Panc1 (cell line): ENCODE measurements around the gene CSN1S1. TPM values are rescaled to one million over a fixed set of nuclear protein-coding genes. Genes with fewer than 3 reads are reported as not detected.

ENCODE experiments used
- ATAC-seq: fragments of 200-7000 bp; cut with Tn5 transposase; 2 replicates; pipeline ENCODE4 v1.9.1; 2020; ENCODE audit warnings: mild to moderate bottlenecking, moderate library complexity
- BruUV-seq: library from RNA; stranded (reverse); fragments of 400-500 nt; replicated peaks from 2 replicates; lab custom pipeline; 2021; lab: Mats Ljungman, UMichigan
- CTCF ChIA-PET: fragments of 300-600 bp; sonication (Branson Sonifier 250); formaldehyde crosslinking; loops from one replicate; lab custom pipeline; 2022; ENCODE audit warnings: antibody characterized with exemption; lab: Charles Lee
- POLR2A ChIA-PET: fragments of 300-600 bp; sonication (Branson Sonifier 250); formaldehyde crosslinking; loops from one replicate; lab custom pipeline; 2022; ENCODE audit warnings: antibody characterized with exemption; lab: Charles Lee
- DNase-seq: peaks from one replicate; pipeline ENCODE4 v3.0.0-alpha.2; 2010; ENCODE audit warnings: low read depth, low spot score
- H3K27ac ChIP-seq: 2 replicates; pipeline ENCODE4 v1.5.1; 2011; ENCODE audit warnings: mild to moderate bottlenecking, low read length, inconsistent platforms
- H3K27me3 ChIP-seq: fragments of 200-500 bp; sonication (Bioruptor generic); 2 replicates; pipeline ENCODE4 v1.6.0; 2014; ENCODE audit warnings: low read length, inconsistent platforms; ENCODE audit not compliant: control insufficient read depth, insufficient read depth
- H3K36me3 ChIP-seq: fragments of 200-500 bp; sonication (Bioruptor generic); 2 replicates; pipeline ENCODE4 v1.5.1; 2014; ENCODE audit warnings: inconsistent platforms, mild to moderate bottlenecking, low read length, moderate library complexity; ENCODE audit not compliant: control insufficient read depth, insufficient read depth
- H3K4me1 ChIP-seq: 2 replicates; pipeline ENCODE4 v1.5.1; 2011; ENCODE audit warnings: inconsistent platforms, mild to moderate bottlenecking, low read length, moderate library complexity; ENCODE audit not compliant: control insufficient read depth, insufficient read depth
- H3K4me3 ChIP-seq, 2 experiments: 2 replicates each; pipeline ENCODE4 v1.5.1; 2011 to 2012; ENCODE audit warnings: low read depth in 2 of 2, low read length in 2 of 2, mild to moderate bottlenecking in 2 of 2, inconsistent platforms in 1 of 2, moderate library complexity in 1 of 2
- H3K9me3 ChIP-seq: fragments of 200-500 bp; sonication (Bioruptor generic); 2 replicates; pipeline ENCODE4 v1.5.1; 2014; ENCODE audit warnings: low read depth, mild to moderate bottlenecking, inconsistent platforms, low read length, moderate library complexity; ENCODE audit not compliant: control insufficient read depth, insufficient read depth
- POLR2AphosphoS5 ChIP-seq: IDR thresholded peaks from 2 replicates; pipeline ENCODE4 v1.6.1; 2012; ENCODE audit warnings: mild to moderate bottlenecking, low read depth, low read length, moderate library complexity
- SIN3A ChIP-seq: IDR thresholded peaks from 2 replicates; pipeline ENCODE4 v1.6.1; 2012; ENCODE audit warnings: low read depth, mild to moderate bottlenecking, low read length, moderate library complexity, borderline replicate concordance; ENCODE audit not compliant: insufficient read depth
- TCF7L2 ChIP-seq: IDR thresholded peaks from 2 replicates; pipeline ENCODE4 v1.6.1; 2011; ENCODE audit warnings: mild to moderate bottlenecking, low read depth, low read length, inconsistent platforms
- in situ Hi-C: cut with HindIII; loops from 2 replicates; pipeline ENCODE4 v1.10.0; 2016; ENCODE audit warnings: low sequenced_read_pairs, low pct_unique_long_range_greater_than_20kb
- intact Hi-C: fragments of 100-400 bp; cut with micrococcal nuclease; formaldehyde crosslinking; loops from one replicate; pipeline ENCODE4 v1.10.0; 2022; ENCODE audit not compliant: unreplicated experiment
- total RNA-seq: library from RNA; stranded (reverse); gene quantifications from one replicate; pipeline ENCODE4 v1.2.1, GENCODE V29; 2021; ENCODE audit not compliant: unreplicated experiment
- TF ChIP-seq, protein P1 (sequence below): fragments of 450-650 bp; IDR thresholded peaks from 2 replicates; pipeline ENCODE4 v1.5.1; 2017; ENCODE audit warnings: mild to moderate bottlenecking
- TF ChIP-seq, protein P2 (sequence below), 2 experiments: IDR thresholded peaks; 2 replicates each; pipeline ENCODE4 v1.6.1; 2011 to 2012; ENCODE audit warnings: low read depth in 2 of 2, control low read depth in 1 of 2, low read length in 1 of 2, mild to moderate bottlenecking in 1 of 2, moderate library complexity in 1 of 2; ENCODE audit not compliant: insufficient read depth in 1 of 2

Gene CSN1S1
- total RNA-seq, 1 experiment from 2014 or later: not detected

DNA sequence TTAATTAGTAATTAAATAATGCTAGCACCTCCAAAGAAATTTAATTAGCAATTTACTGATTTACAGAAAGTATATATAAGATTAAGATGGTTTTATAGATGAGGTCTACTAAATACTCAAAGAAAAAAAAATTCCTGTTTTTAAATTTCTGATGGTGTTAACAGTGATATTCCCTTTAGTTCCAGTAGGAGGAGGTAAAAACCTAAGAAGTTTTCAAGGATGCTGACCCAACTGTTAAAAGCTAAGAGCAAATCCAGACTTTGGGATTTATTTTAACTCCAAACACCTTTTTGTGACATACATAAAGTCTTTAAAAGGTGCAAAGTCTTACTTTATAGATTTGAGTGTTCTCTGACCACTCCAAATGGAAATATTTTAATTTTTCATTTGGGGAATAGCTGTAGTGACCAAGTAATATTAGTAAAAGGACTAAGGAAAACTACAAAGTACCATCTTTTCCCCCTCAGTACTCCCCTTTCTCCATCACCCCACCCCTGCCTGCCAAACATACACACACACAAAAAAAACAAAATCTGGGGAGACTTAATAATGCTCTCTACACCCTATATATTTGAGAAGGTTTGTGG, 34.2 kb upstream of the CSN1S1 start:
- CTCF ChIA-PET: interaction anchor here (0.6 kb wide), 1 partner anchor 275 kb away, joined by 3 read pairs; no protein-coding TSS in a partner anchor
- no peak overlapping the region for H3K27ac ChIP-seq
- in situ Hi-C loops: no loop called here

DNA sequence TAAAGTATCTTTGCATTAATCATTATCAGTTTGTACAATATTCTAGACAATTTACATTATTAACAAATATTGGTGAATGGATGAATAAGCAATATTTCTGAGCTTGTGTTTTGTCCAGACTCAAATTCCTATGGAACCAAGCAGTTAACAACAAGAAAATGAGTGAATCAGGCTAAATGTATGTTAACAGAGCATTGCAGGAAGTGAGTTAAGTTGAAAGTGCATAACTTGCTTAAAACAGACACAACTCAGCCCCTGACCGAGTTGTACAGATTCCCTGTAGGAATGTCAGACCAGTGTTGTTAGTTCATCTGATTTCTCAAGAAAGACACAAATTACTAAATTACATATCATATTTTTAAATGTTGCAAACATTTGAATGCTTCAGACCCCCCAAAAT, 23.7 kb upstream of the CSN1S1 start:
- no peak for DNase-seq
- H3K36me3 ChIP-seq: no peaks in the 10 kb centered on the region
- in situ Hi-C loops: no loop called here

More for the DNA sequence above, 34.2 kb upstream of the CSN1S1 start:
- DNase-seq: no peak
- Histone ChIP-seq H3K9me3 (no peaks in the 10 kb centered on the region), H3K4me3 (no peak overlapping the region), H3K27me3 (no peaks in the 10 kb centered on the region), H3K4me1 (no peaks in the 10 kb centered on the region), H3K36me3 (no peaks in the 10 kb centered on the region; the same call in 1 of the 2 replicates)
- intact Hi-C loops: loop anchor here (5.0 to 10.0 kb wide), 2 partner anchors 286 to 608 kb away; no protein-coding TSS in a partner anchor
- ATAC-seq: no peak
- BruUV-seq: no TSS peak
- TF ChIP-seq, protein P1, sequence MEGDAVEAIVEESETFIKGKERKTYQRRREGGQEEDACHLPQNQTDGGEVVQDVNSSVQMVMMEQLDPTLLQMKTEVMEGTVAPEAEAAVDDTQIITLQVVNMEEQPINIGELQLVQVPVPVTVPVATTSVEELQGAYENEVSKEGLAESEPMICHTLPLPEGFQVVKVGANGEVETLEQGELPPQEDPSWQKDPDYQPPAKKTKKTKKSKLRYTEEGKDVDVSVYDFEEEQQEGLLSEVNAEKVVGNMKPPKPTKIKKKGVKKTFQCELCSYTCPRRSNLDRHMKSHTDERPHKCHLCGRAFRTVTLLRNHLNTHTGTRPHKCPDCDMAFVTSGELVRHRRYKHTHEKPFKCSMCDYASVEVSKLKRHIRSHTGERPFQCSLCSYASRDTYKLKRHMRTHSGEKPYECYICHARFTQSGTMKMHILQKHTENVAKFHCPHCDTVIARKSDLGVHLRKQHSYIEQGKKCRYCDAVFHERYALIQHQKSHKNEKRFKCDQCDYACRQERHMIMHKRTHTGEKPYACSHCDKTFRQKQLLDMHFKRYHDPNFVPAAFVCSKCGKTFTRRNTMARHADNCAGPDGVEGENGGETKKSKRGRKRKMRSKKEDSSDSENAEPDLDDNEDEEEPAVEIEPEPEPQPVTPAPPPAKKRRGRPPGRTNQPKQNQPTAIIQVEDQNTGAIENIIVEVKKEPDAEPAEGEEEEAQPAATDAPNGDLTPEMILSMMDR: peak; percentile 31; the same call in 1 of the 2 replicates
- TF ChIP-seq, protein P2, sequence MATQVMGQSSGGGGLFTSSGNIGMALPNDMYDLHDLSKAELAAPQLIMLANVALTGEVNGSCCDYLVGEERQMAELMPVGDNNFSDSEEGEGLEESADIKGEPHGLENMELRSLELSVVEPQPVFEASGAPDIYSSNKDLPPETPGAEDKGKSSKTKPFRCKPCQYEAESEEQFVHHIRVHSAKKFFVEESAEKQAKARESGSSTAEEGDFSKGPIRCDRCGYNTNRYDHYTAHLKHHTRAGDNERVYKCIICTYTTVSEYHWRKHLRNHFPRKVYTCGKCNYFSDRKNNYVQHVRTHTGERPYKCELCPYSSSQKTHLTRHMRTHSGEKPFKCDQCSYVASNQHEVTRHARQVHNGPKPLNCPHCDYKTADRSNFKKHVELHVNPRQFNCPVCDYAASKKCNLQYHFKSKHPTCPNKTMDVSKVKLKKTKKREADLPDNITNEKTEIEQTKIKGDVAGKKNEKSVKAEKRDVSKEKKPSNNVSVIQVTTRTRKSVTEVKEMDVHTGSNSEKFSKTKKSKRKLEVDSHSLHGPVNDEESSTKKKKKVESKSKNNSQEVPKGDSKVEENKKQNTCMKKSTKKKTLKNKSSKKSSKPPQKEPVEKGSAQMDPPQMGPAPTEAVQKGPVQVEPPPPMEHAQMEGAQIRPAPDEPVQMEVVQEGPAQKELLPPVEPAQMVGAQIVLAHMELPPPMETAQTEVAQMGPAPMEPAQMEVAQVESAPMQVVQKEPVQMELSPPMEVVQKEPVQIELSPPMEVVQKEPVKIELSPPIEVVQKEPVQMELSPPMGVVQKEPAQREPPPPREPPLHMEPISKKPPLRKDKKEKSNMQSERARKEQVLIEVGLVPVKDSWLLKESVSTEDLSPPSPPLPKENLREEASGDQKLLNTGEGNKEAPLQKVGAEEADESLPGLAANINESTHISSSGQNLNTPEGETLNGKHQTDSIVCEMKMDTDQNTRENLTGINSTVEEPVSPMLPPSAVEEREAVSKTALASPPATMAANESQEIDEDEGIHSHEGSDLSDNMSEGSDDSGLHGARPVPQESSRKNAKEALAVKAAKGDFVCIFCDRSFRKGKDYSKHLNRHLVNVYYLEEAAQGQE (IDR thresholded peaks at IDR 0.05; ENCODE audit: insufficient read depth in 1 of 2, low read depth in 2 of 2, low read length in 1 of 2): no peak
- POLR2A ChIA-PET: no interaction called here

More for the DNA sequence above, 23.7 kb upstream of the CSN1S1 start:
- ATAC-seq: no peak
- ChIA-PET POLR2A (no interaction called here), CTCF (no interaction called here)
- intact Hi-C loops: no loop called here
- H3K4me1 ChIP-seq: no peaks in the 10 kb centered on the region
- no peak overlapping the region for H3K27ac ChIP-seq
- H3K9me3 ChIP-seq: no peaks in the 10 kb centered on the region
- no peak overlapping the region for H3K4me3 ChIP-seq
- TF ChIP-seq TCF7L2 (no peak), POLR2AphosphoS5 (no peak), SIN3A (no peak)
- TF ChIP-seq, protein P1: no peak
- TF ChIP-seq, protein P2 (IDR thresholded peaks at IDR 0.05; ENCODE audit: insufficient read depth in 1 of 2, low read depth in 2 of 2, low read length in 1 of 2): no peak
- no peaks in the 10 kb centered on the region for H3K27me3 ChIP-seq
- no TSS peak for BruUV-seq
